Erythroblast (primary cell): ENCODE data around the gene SCRN2.

Experiments
- GATA1 ChIP-seq: IDR thresholded peaks from 2 replicates; pipeline ENCODE4 v1.6.1; 2011; ENCODE audit warnings: low read depth, mild to moderate bottlenecking, control low read depth, low read length, moderate library complexity
- POLR2A ChIP-seq: IDR thresholded peaks from 2 replicates; pipeline ENCODE4 v1.6.1; 2011; ENCODE audit warnings: mild to moderate bottlenecking, low read length

DNA sequence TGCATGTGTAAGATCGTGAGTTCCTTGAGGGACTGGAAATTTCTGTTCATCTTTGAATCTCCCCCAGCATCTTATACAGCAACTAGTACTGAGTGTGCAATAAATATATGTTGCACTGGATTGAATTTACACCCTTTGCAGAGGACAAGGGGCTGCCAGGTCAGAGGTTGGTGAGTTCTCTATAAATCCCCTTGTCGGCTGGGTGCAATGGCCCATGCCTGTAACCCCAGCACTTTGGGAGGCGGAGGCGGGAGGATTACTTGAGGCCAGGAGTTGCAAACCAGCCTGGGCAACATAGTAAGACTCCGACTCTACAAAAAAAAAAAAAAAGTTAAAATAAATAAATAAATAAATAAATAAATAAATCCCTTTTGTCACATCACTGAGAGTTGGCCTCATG, 19.3 kb upstream of the SCRN2 start:
- no peak for TF ChIP-seq POLR2A
- no peak for TF ChIP-seq GATA1
